GM12801 (cell line): ENCODE data around the gene GRIK3.

Source experiments
- CTCF ChIP-seq: IDR thresholded peaks from one replicate; pipeline ENCODE4 v1.5.1; 2011; ENCODE audit warnings: control low read depth; ENCODE audit not compliant: insufficient read length; ENCODE audit errors: extremely low read depth

GRIK3 gene

GRCh38 chr1:36894824-36895223 lies 139.5 kb downstream of the GRIK3 start:
- TF ChIP-seq CTCF = no peak

GRCh38 chr1:36890776-36891175 lies 143.5 kb downstream of the GRIK3 start:
- no peak for TF ChIP-seq CTCF

GRCh38 chr1:36889478-36890226 lies 144.7 kb downstream of the GRIK3 start:
- TF ChIP-seq CTCF = no peak

- no peak for TF ChIP-seq CTCF
Measured at GRCh38 chr1:36888811-36889477, 145.4 kb downstream of the GRIK3 start.

- TF ChIP-seq CTCF = no peak
Measured at GRCh38 chr1:36885540-36886357, 148.6 kb downstream of the GRIK3 start.

GRCh38 chr1:36884801-36885200 lies 149.5 kb downstream of the GRIK3 start:
- no peak for TF ChIP-seq CTCF

- no peak for TF ChIP-seq CTCF
Measured at GRCh38 chr1:36884029-36884701, 150.2 kb downstream of the GRIK3 start.
